SK-N-SH treated with all-trans-retinoic acid at 6 μM for 48 hours (cell line): ENCODE measurements around the gene CFAP221.

ENCODE experiments used
- ATAC-seq: fragments of 200-7000 bp; cut with Tn5 transposase; 3 replicates; pipeline ENCODE4 v1.9.1; 2020; ENCODE audit warnings: mild to moderate bottlenecking, moderate library complexity
- ARNTL ChIP-seq: fragments of 450-650 bp; formaldehyde crosslinking; IDR thresholded peaks from 2 replicates; pipeline ENCODE4 v1.5.0; 2020; ENCODE audit warnings: low read depth, mild to moderate bottlenecking, moderate library complexity, borderline replicate concordance
- BACH2 ChIP-seq: fragments of 250-450 bp; sonication (Bioruptor Pico); IDR thresholded peaks from 2 replicates; pipeline ENCODE4 v1.9.0; 2021; ENCODE audit warnings: mild to moderate bottlenecking, borderline replicate concordance
- CREB5 ChIP-seq: fragments of 250-450 bp; sonication (Bioruptor Pico); IDR thresholded peaks from 2 replicates; pipeline ENCODE4 v1.5.1; 2020; ENCODE audit warnings: low read depth, mild to moderate bottlenecking, moderate library complexity
- ESRRG ChIP-seq: fragments of 250-450 bp; sonication (Bioruptor Pico); IDR thresholded peaks from 2 replicates; pipeline ENCODE4 v1.6.1; 2021; ENCODE audit warnings: mild to moderate bottlenecking
- GLIS3 ChIP-seq: fragments of 250-450 bp; sonication (Bioruptor Pico); IDR thresholded peaks from 2 replicates; pipeline ENCODE4 v1.5.0; 2020; ENCODE audit warnings: mild to moderate bottlenecking, moderate library complexity
- ISL1 ChIP-seq: fragments of 250-450 bp; sonication (Bioruptor Pico); IDR thresholded peaks from 2 replicates; pipeline ENCODE4 v2.1.2; 2022; ENCODE audit warnings: mild to moderate bottlenecking, moderate library complexity
- OSR1 ChIP-seq: fragments of 250-450 bp; sonication (Bioruptor Pico); IDR thresholded peaks from 2 replicates; pipeline ENCODE4 v1.8.0; 2022; ENCODE audit warnings: moderate library complexity, mild to moderate bottlenecking, inconsistent platforms
- PATZ1 ChIP-seq: fragments of 250-450 bp; sonication (Bioruptor Pico); IDR thresholded peaks from 2 replicates; pipeline ENCODE4 v1.8.0; 2020; ENCODE audit warnings: mild to moderate bottlenecking, moderate library complexity, borderline replicate concordance
- POU6F1 ChIP-seq: fragments of 250-450 bp; sonication (Bioruptor Pico); IDR thresholded peaks from 2 replicates; pipeline ENCODE4 v1.8.0; 2021; ENCODE audit warnings: low read depth, mild to moderate bottlenecking, moderate library complexity, borderline replicate concordance
- PPARA ChIP-seq: fragments of 250-450 bp; sonication (Bioruptor Pico); IDR thresholded peaks from 2 replicates; pipeline ENCODE4 v1.5.0; 2020; ENCODE audit warnings: mild to moderate bottlenecking, borderline replicate concordance
- RARB ChIP-seq: fragments of 250-450 bp; sonication (Bioruptor Pico); IDR thresholded peaks from 2 replicates; pipeline ENCODE4 v1.8.0; 2021; ENCODE audit warnings: mild to moderate bottlenecking, moderate library complexity
- SNAI2 ChIP-seq: fragments of 250-450 bp; sonication (Bioruptor Pico); IDR thresholded peaks from 2 replicates; pipeline ENCODE4 v1.5.0; 2020; ENCODE audit warnings: mild to moderate bottlenecking, moderate library complexity
- TCF4 ChIP-seq: fragments of 250-450 bp; sonication (Bioruptor Pico); IDR thresholded peaks from 2 replicates; pipeline ENCODE4 v1.8.0; 2021; ENCODE audit warnings: mild to moderate bottlenecking, moderate library complexity, borderline replicate concordance
- TOX ChIP-seq: fragments of 250-450 bp; sonication (Bioruptor Pico); IDR thresholded peaks from 2 replicates; pipeline ENCODE4 v1.8.0; 2021; ENCODE audit warnings: mild to moderate bottlenecking, moderate library complexity, borderline replicate concordance
- ZC3H10 ChIP-seq: fragments of 250-450 bp; sonication (Bioruptor Pico); IDR thresholded peaks from 2 replicates; pipeline ENCODE4 v1.5.1; 2021; ENCODE audit warnings: mild to moderate bottlenecking, moderate library complexity
- ZFP3 ChIP-seq: fragments of 250-450 bp; sonication (Bioruptor Pico); IDR thresholded peaks from 2 replicates; pipeline ENCODE4 v1.5.0; 2020; ENCODE audit warnings: mild to moderate bottlenecking, moderate library complexity
- ZFP30 ChIP-seq: fragments of 450-650 bp; formaldehyde crosslinking; IDR thresholded peaks from 2 replicates; pipeline ENCODE4 v1.5.0; 2022; ENCODE audit warnings: mild to moderate bottlenecking, moderate library complexity
- ZNF565 ChIP-seq: fragments of 450-650 bp; formaldehyde crosslinking; conservative IDR thresholded peaks from 2 replicates; pipeline ENCODE4 v1.5.0; 2020; ENCODE audit warnings: low read depth, mild to moderate bottlenecking, moderate library complexity
- ZNF70 ChIP-seq: fragments of 450-650 bp; formaldehyde crosslinking; IDR thresholded peaks from 2 replicates; pipeline ENCODE4 v1.5.0; 2020; ENCODE audit warnings: mild to moderate bottlenecking, moderate library complexity
- ZNF8 ChIP-seq: fragments of 450-650 bp; formaldehyde crosslinking; IDR thresholded peaks from 2 replicates; pipeline ENCODE4 v1.5.0; 2020; ENCODE audit warnings: mild to moderate bottlenecking, moderate library complexity
- TF ChIP-seq, protein P1 (sequence below): fragments of 250-450 bp; sonication (Bioruptor Pico); IDR thresholded peaks from 2 replicates; pipeline ENCODE4 v1.5.0; 2020; ENCODE audit warnings: mild to moderate bottlenecking, moderate library complexity
- TF ChIP-seq, protein P2 (sequence below): fragments of 250-450 bp; sonication (Bioruptor Pico); IDR thresholded peaks from 2 replicates; pipeline ENCODE4 v1.5.1; 2021; ENCODE audit warnings: mild to moderate bottlenecking, moderate library complexity

The CFAP221 gene

GRCh38 chr2:119680457-119681202 lies 136.4 kb downstream of the CFAP221 start:
- no peak for ATAC-seq
- TF ChIP-seq, protein P1, sequence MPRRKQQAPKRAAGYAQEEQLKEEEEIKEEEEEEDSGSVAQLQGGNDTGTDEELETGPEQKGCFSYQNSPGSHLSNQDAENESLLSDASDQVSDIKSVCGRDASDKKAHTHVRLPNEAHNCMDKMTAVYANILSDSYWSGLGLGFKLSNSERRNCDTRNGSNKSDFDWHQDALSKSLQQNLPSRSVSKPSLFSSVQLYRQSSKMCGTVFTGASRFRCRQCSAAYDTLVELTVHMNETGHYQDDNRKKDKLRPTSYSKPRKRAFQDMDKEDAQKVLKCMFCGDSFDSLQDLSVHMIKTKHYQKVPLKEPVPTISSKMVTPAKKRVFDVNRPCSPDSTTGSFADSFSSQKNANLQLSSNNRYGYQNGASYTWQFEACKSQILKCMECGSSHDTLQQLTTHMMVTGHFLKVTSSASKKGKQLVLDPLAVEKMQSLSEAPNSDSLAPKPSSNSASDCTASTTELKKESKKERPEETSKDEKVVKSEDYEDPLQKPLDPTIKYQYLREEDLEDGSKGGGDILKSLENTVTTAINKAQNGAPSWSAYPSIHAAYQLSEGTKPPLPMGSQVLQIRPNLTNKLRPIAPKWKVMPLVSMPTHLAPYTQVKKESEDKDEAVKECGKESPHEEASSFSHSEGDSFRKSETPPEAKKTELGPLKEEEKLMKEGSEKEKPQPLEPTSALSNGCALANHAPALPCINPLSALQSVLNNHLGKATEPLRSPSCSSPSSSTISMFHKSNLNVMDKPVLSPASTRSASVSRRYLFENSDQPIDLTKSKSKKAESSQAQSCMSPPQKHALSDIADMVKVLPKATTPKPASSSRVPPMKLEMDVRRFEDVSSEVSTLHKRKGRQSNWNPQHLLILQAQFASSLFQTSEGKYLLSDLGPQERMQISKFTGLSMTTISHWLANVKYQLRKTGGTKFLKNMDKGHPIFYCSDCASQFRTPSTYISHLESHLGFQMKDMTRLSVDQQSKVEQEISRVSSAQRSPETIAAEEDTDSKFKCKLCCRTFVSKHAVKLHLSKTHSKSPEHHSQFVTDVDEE (CRISPR knock-in tag): no peak
- TF ChIP-seq PPARA (CRISPR knock-in tag): no peak
- no peak for TF ChIP-seq ZNF70 (CRISPR knock-in tag)
- no peak for TF ChIP-seq OSR1 (CRISPR knock-in tag)
- TF ChIP-seq ARNTL (CRISPR knock-in tag): no peak
- TF ChIP-seq SNAI2 (CRISPR knock-in tag): no peak
- TF ChIP-seq, protein P2, sequence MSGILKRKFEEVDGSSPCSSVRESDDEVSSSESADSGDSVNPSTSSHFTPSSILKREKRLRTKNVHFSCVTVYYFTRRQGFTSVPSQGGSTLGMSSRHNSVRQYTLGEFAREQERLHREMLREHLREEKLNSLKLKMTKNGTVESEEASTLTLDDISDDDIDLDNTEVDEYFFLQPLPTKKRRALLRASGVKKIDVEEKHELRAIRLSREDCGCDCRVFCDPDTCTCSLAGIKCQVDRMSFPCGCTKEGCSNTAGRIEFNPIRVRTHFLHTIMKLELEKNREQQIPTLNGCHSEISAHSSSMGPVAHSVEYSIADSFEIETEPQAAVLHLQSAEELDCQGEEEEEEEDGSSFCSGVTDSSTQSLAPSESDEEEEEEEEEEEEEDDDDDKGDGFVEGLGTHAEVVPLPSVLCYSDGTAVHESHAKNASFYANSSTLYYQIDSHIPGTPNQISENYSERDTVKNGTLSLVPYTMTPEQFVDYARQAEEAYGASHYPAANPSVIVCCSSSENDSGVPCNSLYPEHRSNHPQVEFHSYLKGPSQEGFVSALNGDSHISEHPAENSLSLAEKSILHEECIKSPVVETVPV: no peak
- TF ChIP-seq ZNF565 (CRISPR knock-in tag): no peak
- no peak for TF ChIP-seq ZC3H10 (CRISPR knock-in tag)
- no peak for TF ChIP-seq PATZ1 (CRISPR knock-in tag)

- TF ChIP-seq POU6F1 (CRISPR knock-in tag) (no peak), GLIS3 (CRISPR knock-in tag) (no peak), CREB5 (CRISPR knock-in tag) (no peak), BACH2 (no peak), ZFP30 (CRISPR knock-in tag) (no peak), ZNF565 (CRISPR knock-in tag) (no peak), ISL1 (no peak), ZC3H10 (CRISPR knock-in tag) (no peak), RARB (no peak), ESRRG (CRISPR knock-in tag) (no peak), TCF4 (CRISPR knock-in tag) (no peak), ZNF8 (CRISPR knock-in tag) (no peak), ZFP3 (CRISPR knock-in tag) (no peak), TOX (no peak), PATZ1 (CRISPR knock-in tag) (no peak), ARNTL (CRISPR knock-in tag) (no peak), PPARA (CRISPR knock-in tag) (no peak)
- TF ChIP-seq, protein P1 (CRISPR knock-in tag): no peak
- TF ChIP-seq, protein P2: no peak
- no peak for ATAC-seq
These were observed 137.1 kb downstream of the CFAP221 start for GRCh38 chr2:119681203-119681867.
